Astrocyte of the spinal cord (primary cell): ENCODE data around the gene SPATA13.

Experiments used
- DNase-seq: peaks from one replicate; pipeline ENCODE4 v3.0.0; 2011; ENCODE audit warnings: low read depth, low spot score
- H3K4me3 ChIP-seq: 2 replicates; pipeline ENCODE4 v1.5.1; 2011; ENCODE audit warnings: low read depth, mild to moderate bottlenecking, low read length, moderate library complexity
- CTCF ChIP-seq: IDR thresholded peaks from 2 replicates; pipeline ENCODE4 v1.5.1; 2012; ENCODE audit warnings: low read depth, mild to moderate bottlenecking, low read length, inconsistent platforms
- in situ Hi-C: cut with HindIII; loops from 2 replicates; pipeline ENCODE4 v1.10.0; 2017; ENCODE audit warnings: low sequenced_read_pairs

Gene SPATA13

GRCh38 chr13:24234200-24234915 lies 73.8 kb downstream of the SPATA13 start:
- no peak overlapping the region for H3K4me3 ChIP-seq
- in situ Hi-C loops: no loop called here
- no peak for TF ChIP-seq CTCF
- no peak for DNase-seq

GRCh38 chr13:24237356-24237755 lies 76.8 kb downstream of the SPATA13 start:
- in situ Hi-C loops: no loop called here
- no peak for TF ChIP-seq CTCF
- H3K4me3 ChIP-seq: no peak overlapping the region
- DNase-seq: no peak

GRCh38 chr13:24241336-24241735 lies 80.8 kb downstream of the SPATA13 start:
- in situ Hi-C loops: no loop called here
- H3K4me3 ChIP-seq: no peak overlapping the region

DNA sequence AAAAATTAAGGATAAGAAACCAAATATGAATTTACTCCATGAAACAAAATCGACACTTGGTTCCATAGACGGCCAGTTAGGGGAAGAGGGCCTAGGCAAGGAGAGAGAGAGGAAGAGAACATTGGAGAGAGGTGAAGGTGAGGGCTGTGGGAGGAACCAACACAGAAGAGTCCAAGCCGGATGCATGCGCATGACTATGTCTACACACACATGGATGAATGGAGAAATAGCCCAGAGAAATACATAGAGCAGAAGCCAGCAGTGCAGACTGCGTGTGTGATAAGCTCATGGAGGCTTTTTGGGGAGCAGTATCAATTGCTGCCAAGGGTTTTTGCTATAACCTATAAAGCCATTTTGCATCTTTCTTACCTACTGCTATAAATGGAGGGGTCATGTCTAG lies 81.6 kb downstream of the SPATA13 start:
- no peak for DNase-seq
- TF ChIP-seq CTCF: no peak
- H3K4me3 ChIP-seq: no peak overlapping the region
- in situ Hi-C loops: no loop called here

More at GRCh38 chr13:24241336-24241735, 80.8 kb downstream of the SPATA13 start:
- TF ChIP-seq CTCF: no peak
- DNase-seq: no peak

DNA sequence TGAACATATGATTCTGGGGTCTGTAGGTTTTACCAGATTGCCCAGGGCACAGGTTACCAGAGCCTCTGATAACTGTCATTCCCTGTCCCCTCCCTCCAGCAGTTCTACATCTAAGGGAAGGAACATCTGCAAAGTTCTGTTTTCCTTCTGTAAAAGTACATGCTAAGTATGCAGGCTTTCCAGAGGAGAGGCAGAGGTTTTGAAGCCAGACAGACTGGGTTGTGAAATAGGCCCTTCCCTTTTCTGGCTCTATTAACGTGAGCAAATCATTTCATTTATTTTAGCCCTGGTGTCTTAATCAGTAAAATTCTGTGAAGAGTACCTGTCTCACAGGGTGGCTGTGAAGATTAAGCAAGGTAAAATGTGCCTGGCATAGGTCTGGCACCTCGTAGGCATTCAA lies 82.8 kb downstream of the SPATA13 start:
- in situ Hi-C loops: no loop called here
- TF ChIP-seq CTCF: no peak

GRCh38 chr13:24244802-24245201 lies 84.3 kb downstream of the SPATA13 start:
- DNase-seq: no peak
- H3K4me3 ChIP-seq: no peak overlapping the region
- in situ Hi-C loops: no loop called here
- TF ChIP-seq CTCF: no peak

More for the DNA sequence above, 82.8 kb downstream of the SPATA13 start:
- no peak overlapping the region for H3K4me3 ChIP-seq
- no peak for DNase-seq

DNA sequence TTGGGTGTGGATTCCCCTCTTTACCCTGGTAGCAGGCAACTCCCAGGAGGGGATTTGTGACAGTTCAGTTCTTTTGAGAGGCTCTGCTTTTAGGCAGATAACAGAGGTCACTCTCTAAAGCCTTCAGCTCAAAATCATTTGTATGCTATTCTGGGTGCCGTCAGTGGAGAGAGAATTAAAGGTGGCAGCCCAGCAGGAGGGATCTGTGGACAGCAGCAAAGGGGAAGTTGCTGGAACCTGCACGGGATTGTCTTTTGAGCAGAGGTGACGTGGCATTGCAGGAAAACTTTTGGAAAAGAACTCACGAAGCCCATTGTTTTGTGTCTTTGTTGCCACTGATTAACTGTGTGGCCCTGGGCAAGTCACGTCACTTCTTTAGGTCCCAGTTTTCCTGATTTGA lies 86.5 kb downstream of the SPATA13 start:
- TF ChIP-seq CTCF: no peak
- no peak for DNase-seq
- in situ Hi-C loops: no loop called here
- H3K4me3 ChIP-seq: no peak overlapping the region
